ENCODE data around the gene REL. TPM values are rescaled to one million over a fixed set of nuclear protein-coding genes. Genes with fewer than 3 reads are reported as not detected.

Gene REL
- total RNA-seq: 3.2 and 3.7 TPM in 2 replicates

DNA sequence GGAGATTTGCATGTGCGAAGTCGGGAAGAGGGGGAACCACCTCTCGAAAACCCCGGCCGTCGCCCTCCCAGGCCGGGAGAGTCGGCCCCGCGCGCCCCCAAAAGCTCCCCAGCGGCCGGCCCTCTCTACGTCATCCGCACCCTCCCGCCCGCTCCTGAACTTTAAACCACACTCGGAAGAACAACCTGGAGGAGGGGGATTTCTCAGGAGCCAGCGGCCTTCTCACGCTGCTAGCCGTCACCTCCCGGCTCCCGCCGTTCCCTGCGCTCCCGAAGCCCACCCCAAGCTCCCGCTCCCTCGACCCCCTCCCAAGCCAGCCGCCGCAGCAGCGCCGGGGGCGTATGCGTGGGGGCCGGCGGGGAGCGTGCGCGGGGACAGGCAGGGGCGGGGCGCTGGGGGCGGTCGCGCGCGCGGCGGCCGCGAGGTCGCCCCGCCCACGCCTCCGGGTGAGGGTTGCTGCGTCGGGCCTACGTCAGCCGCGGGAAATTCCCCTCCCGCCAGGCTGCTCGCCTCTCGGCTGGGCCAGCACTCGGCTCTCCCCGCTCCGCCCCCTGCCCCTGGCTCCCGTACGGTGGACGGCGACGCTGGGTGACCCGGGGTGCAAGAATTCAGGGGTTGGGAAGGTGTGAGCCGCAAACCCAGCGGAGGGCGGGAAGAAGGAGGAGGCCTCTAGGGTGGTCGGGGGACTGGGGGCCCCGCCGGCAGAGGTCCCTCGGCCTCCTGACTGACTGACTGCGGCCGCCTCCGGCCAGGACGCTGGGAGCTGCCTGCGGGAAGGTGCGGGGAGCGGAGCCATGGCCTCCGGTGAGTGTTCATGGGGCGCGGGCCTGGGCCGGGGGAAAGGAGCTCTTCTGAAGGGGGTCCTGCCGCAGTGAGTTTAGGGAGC is at the start of gene REL:
Gene REL, plus strand, starts transcription at position 528 of the 886 bp plus-strand sequence. Its CDS starts 267 bp downstream, at position 795.

Other genes starting within 250 kb of the REL start
- gene PAPOLG, start 125.3 kb upstream of the REL start, total RNA-seq: 9.2 TPM in 2 replicates
- gene PEX13, start 136.1 kb downstream of the REL start, total RNA-seq: 11.7 and 25.8 TPM in 2 replicates
- gene PUS10, start 136.7 kb downstream of the REL start, total RNA-seq: 2.7 and 3.0 TPM in 2 replicates
- gene SANBR, start 184.3 kb downstream of the REL start, total RNA-seq: 0.94 and 3.0 TPM in 2 replicates

Data from pericardium fibroblast (primary cell).